ENCODE results near the gene EP400.
"Not testable (repeated sequence)": the region's sequence is repeated elsewhere in the genome, so short reads cannot be mapped to it uniquely, and the experiment has no call there.

The EP400 gene

GRCh38 chr12:131928711-131929580 is 20.8 kb upstream of the EP400 start, which contains the start of gene PUS1:
Gene PUS1 (plus strand): TSS chr12:131929276. CDS start chr12:131929723, 447 bp downstream.
- peak; percentile 76 to 90 for DNase-seq

- DNase-seq = no peak
Observed at GRCh38 chr12:131929581-131930456, 19.9 kb upstream of the EP400 start.

GRCh38 chr12:131930510-131930909 is 19.2 kb upstream of the EP400 start:
- DNase-seq = no peak

GRCh38 chr12:131933387-131933786 is 16.4 kb upstream of the EP400 start:
- no peak for DNase-seq

- no peak for DNase-seq
Observed at GRCh38 chr12:131934535-131934934, 15.2 kb upstream of the EP400 start.

GRCh38 chr12:131938082-131938481 is 11.7 kb upstream of the EP400 start:
- DNase-seq = no peak

- DNase-seq = no peak
Observed at GRCh38 chr12:131939007-131939406, 10.7 kb upstream of the EP400 start.

GRCh38 chr12:131940141-131940547 is 9.6 kb upstream of the EP400 start:
- no peak for DNase-seq

- DNase-seq = no peak
Observed at GRCh38 chr12:131941116-131941986, 8.4 kb upstream of the EP400 start.

- no peak for DNase-seq
Observed at GRCh38 chr12:131941987-131942341, 7.8 kb upstream of the EP400 start.

GRCh38 chr12:131942671-131943070 is 7.1 kb upstream of the EP400 start:
- DNase-seq = no peak

GRCh38 chr12:131943389-131943788 is 6.4 kb upstream of the EP400 start:
- DNase-seq = no peak

- no peak for DNase-seq
Observed at GRCh38 chr12:131943876-131944275, 5.9 kb upstream of the EP400 start.

- DNase-seq = no peak
Observed at GRCh38 chr12:131944601-131945251, 5.0 kb upstream of the EP400 start.

GRCh38 chr12:131946757-131947156 is 3.0 kb upstream of the EP400 start:
- DNase-seq = no peak

GRCh38 chr12:131947482-131948027 is 2.2 kb upstream of the EP400 start:
- no peak for DNase-seq

- DNase-seq = no peak
Observed at GRCh38 chr12:131948166-131948712, 1.5 kb upstream of the EP400 start.

GRCh38 chr12:131948713-131949430 is 870 bp upstream of the EP400 start:
- not testable (repeated sequence) for DNase-seq

- DNase-seq = no peak
Observed at GRCh38 chr12:131950182-131950913, 606 bp downstream of the EP400 start.

- DNase-seq = not testable (repeated sequence)
Observed at GRCh38 chr12:131953810-131954209, 4.1 kb downstream of the EP400 start.
